HepG2 (cell line): Measurements from ENCODE around the gene TMEM86B. TPM values are rescaled to one million over a fixed set of nuclear protein-coding genes. Genes with fewer than 3 reads are reported as not detected.

Source experiments
- ATAC-seq: fragments of 200-7000 bp; cut with Tn5 transposase; 3 replicates; pipeline ENCODE4 v1.9.1; 2020; ENCODE audit warnings: mild to moderate bottlenecking, moderate library complexity
- BruUV-seq: library from RNA; stranded (reverse); fragments of 400-500 nt; replicated peaks from 2 replicates; lab custom pipeline; 2021; lab: Mats Ljungman, UMichigan
- CTCF ChIA-PET: fragments of 300-600 bp; formaldehyde crosslinking; extraction: SDS; loops from one replicate; lab custom pipeline; 2021; ENCODE audit warnings: low total read pairs, inconsistent platforms, low intra/inter-chr PET ratio; lab: Yijun Ruan, JAX
- POLR2A ChIA-PET: fragments of 350-600 bp; sonication (Branson Sonifier 250); formaldehyde crosslinking; loops from one replicate; lab custom pipeline; 2020; ENCODE audit warnings: antibody characterized with exemption, inconsistent platforms; lab: Yijun Ruan, JAX
- DNase-seq: peaks from one replicate; pipeline ENCODE4 v3.0.0-alpha.2; 2015; ENCODE audit warnings: low spot score
- FAIRE-seq: peaks from 3 replicates; lab custom pipeline; 2011; peaks lifted over from hg19 to GRCh38; lab: Jason Lieb, UNC
- H2AFZ ChIP-seq: one replicate; pipeline ENCODE4 v1.6.1; 2011; ENCODE audit warnings: low read length, inconsistent platforms
- H3K27ac ChIP-seq: fragments of 300-600 bp; 3 replicates; pipeline ENCODE4 v1.8.0; 2011; ENCODE audit warnings: mixed run types, mild to moderate bottlenecking, mixed read lengths, low read length, inconsistent platforms; ENCODE audit not compliant: insufficient read depth; ENCODE audit errors: extremely low read length
- H3K27me3 ChIP-seq, 2 experiments: fragments of 200-600 bp in 1 of 2; 2 replicates in 1 of 2; 3 replicates in 1 of 2; pipeline versions ENCODE4 v1.6.0 to v1.8.0; 2011; ENCODE audit warnings: low read length in 2 of 2, mild to moderate bottlenecking in 2 of 2, moderate library complexity in 2 of 2, inconsistent platforms in 1 of 2; ENCODE audit not compliant: insufficient read depth in 2 of 2, control insufficient read depth in 1 of 2
- H3K36me3 ChIP-seq, 2 experiments: fragments of 200-600 bp in 1 of 2; replicated peaks in 1 of 2; 2 replicates in 1 of 2; 3 replicates in 1 of 2; pipeline versions ENCODE4 v1.5.1 to v1.8.0; 2011; ENCODE audit warnings: low read length in 2 of 2, inconsistent platforms in 1 of 2; ENCODE audit not compliant: insufficient read depth in 2 of 2, control insufficient read depth in 1 of 2
- H3K4me1 ChIP-seq: 2 replicates; pipeline ENCODE4 v1.5.1; 2012; ENCODE audit warnings: low read length, inconsistent platforms; ENCODE audit not compliant: insufficient read depth
- H3K4me2 ChIP-seq: 2 replicates; pipeline ENCODE4 v1.6.0; 2011; ENCODE audit warnings: low read depth, low read length, inconsistent platforms
- H3K4me3 ChIP-seq, 3 experiments: fragments of 200-600 bp in 1 of 3; sonication (generic), shearing (Covaris generic) in 1 of 3; replicated peaks in 1 of 3; 2 replicates each; pipeline ENCODE4 v1.5.1; 2011 to 2016; ENCODE audit warnings: low read length in 3 of 3, inconsistent platforms in 2 of 3, low read depth in 2 of 3, mild to moderate bottlenecking in 2 of 3, control low read depth in 1 of 3, mixed read lengths in 1 of 3; ENCODE audit not compliant: insufficient read depth in 1 of 3
- H3K79me2 ChIP-seq: one replicate; pipeline ENCODE4 v1.6.1; 2011; ENCODE audit warnings: low read length, inconsistent platforms; ENCODE audit not compliant: insufficient read depth
- H3K9ac ChIP-seq: 2 replicates; pipeline ENCODE4 v1.6.0; 2011; ENCODE audit warnings: mild to moderate bottlenecking, low read depth, low read length, inconsistent platforms; ENCODE audit not compliant: insufficient read depth
- H3K9me3 ChIP-seq: 2 replicates; pipeline ENCODE4 v1.5.1; 2012; ENCODE audit warnings: mild to moderate bottlenecking, low read length
- H4K20me1 ChIP-seq: 2 replicates; pipeline ENCODE4 v1.6.0; 2011; ENCODE audit warnings: inconsistent platforms, mild to moderate bottlenecking, low read length, moderate library complexity; ENCODE audit not compliant: insufficient read depth
- MED8 ChIP-seq: sonication (generic); formaldehyde crosslinking; IDR thresholded peaks from 2 replicates; pipeline ENCODE4 v1.8.1; 2023; ENCODE audit warnings: mild to moderate bottlenecking, missing genetic modification reagents; ENCODE audit not compliant: insufficient replicate concordance
- POLR2A ChIP-seq, 2 experiments: IDR thresholded peaks; 2 replicates each; pipeline ENCODE4 v1.6.1; 2011; ENCODE audit warnings: low read depth in 2 of 2, low read length in 2 of 2, mild to moderate bottlenecking in 1 of 2, moderate library complexity in 1 of 2; ENCODE audit not compliant: insufficient read depth in 1 of 2
- POLR2AphosphoS5 ChIP-seq: IDR thresholded peaks from 2 replicates; pipeline ENCODE4 v1.6.1; 2012; ENCODE audit warnings: low read depth, low read length
- SOX13 ChIP-seq, 3 experiments: fragments of 450-650 bp in 1 of 3; sonication (generic) in 1 of 3; formaldehyde crosslinking in 1 of 3; IDR thresholded peaks in 2 of 3; conservative IDR thresholded peaks in 1 of 3; 2 replicates each; pipeline versions ENCODE4 v1.5.0 to v1.6.1; 2016 to 2020; ENCODE audit warnings: antibody characterized with exemption in 1 of 3, mild to moderate bottlenecking in 1 of 3, missing compliant biosample characterization in 1 of 3, missing genetic modification reagents in 1 of 3, moderate library complexity in 1 of 3
- ZNF3 ChIP-seq: IDR thresholded peaks from 2 replicates; pipeline ENCODE4 v1.7.0; 2017; ENCODE audit warnings: inconsistent platforms
- WGBS: methylation state at CpG from one replicate; pipeline ENCODE4 v1.1.6; 2017; ENCODE audit warnings: low lambda C conversion rate; 5-methylcytosine and 5-hydroxymethylcytosine counted together
- in situ Hi-C: cut with HindIII; loops from 2 replicates; pipeline ENCODE4 v1.10.0; 2017; ENCODE audit warnings: low pct_unique_long_range_greater_than_20kb; ENCODE audit not compliant: extremely low pct_ligation_motif_present
- intact Hi-C: fragments of 100-400 bp; cut with micrococcal nuclease; formaldehyde crosslinking; loops from one replicate; pipeline ENCODE4 v1.10.0; 2022; ENCODE audit not compliant: unreplicated experiment
- polyA plus RNA-seq, 8 experiments: library from polyadenylated mRNA; depleted of rRNA in 3 of 8; stranded (reverse) in 7 of 8; unstranded in 1 of 8; fragments of >200 nt; fragmentation: Illumina TruSeq in 4 of 8; extraction: Trizol in 4 of 8; gene quantifications; 2 replicates each; pipeline versions ENCODE4 v1.2.1 to v1.2.3, GENCODE V29; 2011 to 2016; ENCODE audit warnings: low read depth in 4 of 8, missing spikeins in 1 of 8, mixed read lengths in 1 of 8; ENCODE audit not compliant: insufficient read depth in 1 of 8
- total RNA-seq, 5 experiments: library from RNA; depleted of rRNA; stranded (reverse); fragments of >200 nt; fragmentation: Illumina TruSeq; extraction: Trizol; gene quantifications; 2 replicates each; pipeline ENCODE4 v1.2.3, GENCODE V29; 2016; ENCODE audit warnings: low read depth in 1 of 5

The TMEM86B gene
- total and polyA plus RNA-seq, 2 of the 13 experiments (the other 11 are each of a cell fraction or from before 2014, with no cell fraction given): 7.7 to 9.6 TPM

- Histone ChIP-seq H3K36me3 (peaks cover 10 to 21% of the 10 kb centered on the region in 2 experiments; a peak in 4 of 5 replicates), H3K4me1 (peaks cover 61% of the 10 kb centered on the region), H3K79me2 (peaks cover 4% of the 10 kb centered on the region), H3K27ac (peak overlapping the region; percentile 33), H3K4me3 (no peak overlapping the region), H4K20me1 (no peaks in the 10 kb centered on the region), H3K4me2 (no peak overlapping the region), H2AFZ (no peak overlapping the region), H3K9ac (no peak overlapping the region), H3K27me3 (no peaks in the 10 kb centered on the region), H3K9me3 (no peaks in the 10 kb centered on the region)
- FAIRE-seq: no peak
- 93% methylated on average over 8 of the region's 18 CpGs for WGBS
- BruUV-seq: no TSS peak
- no peak for TF ChIP-seq ZNF3 (CRISPR knock-in tag)
- peak; percentile 7; the same call in 1 of the 2 replicates for TF ChIP-seq POLR2AphosphoS5
- no peak for ATAC-seq
- in situ Hi-C loops (no loop called here), intact Hi-C loops (no loop called here)
- no peak for DNase-seq
- POLR2A ChIA-PET: interaction anchor here (2.3 kb wide), 1 partner anchor 33 kb away, joined by 12 read pairs; the partner anchor contains the start of gene PPP6R1
- CTCF ChIA-PET: no interaction called here
Measured at GRCh38 chr19:55226788-55227187, 1.8 kb downstream of the TMEM86B start.

DNA sequence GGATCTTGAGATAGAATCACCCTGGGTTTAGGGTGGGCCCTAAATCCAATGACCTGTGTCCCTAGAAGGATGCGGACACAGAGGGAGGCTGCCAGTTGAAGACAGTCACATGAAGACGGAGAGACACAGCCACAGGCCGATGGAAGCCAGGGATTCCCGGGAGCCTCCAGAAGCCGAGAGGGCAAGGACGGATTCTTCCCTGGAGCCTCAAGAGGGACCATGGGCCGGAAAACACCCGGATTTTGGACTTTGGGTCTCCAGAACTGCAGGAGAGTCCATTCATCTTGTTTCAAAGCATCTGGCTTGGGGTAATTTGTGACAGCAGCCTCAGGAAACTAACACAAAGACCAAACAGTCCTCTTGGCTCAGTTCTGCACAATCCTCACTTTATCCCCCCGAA, 2.3 kb downstream of the TMEM86B start:
- Histone ChIP-seq H3K4me2 (no peak overlapping the region), H3K27ac (peak overlapping the region; percentile 33), H2AFZ (no peak overlapping the region), H3K36me3 (peaks cover 8 to 16% of the 10 kb centered on the region in 2 experiments; a peak in 4 of 5 replicates), H3K79me2 (peaks cover 4% of the 10 kb centered on the region), H3K4me3 (no peak overlapping the region), H3K9ac (no peak overlapping the region), H4K20me1 (no peaks in the 10 kb centered on the region), H3K9me3 (no peaks in the 10 kb centered on the region), H3K27me3 (no peaks in the 10 kb centered on the region), H3K4me1 (peaks cover 60% of the 10 kb centered on the region)
- intact Hi-C loops: no loop called here
- in situ Hi-C loops: no loop called here
- DNase-seq: no peak
- TF ChIP-seq POLR2AphosphoS5 (0 out of 2 replicates have a peak, but pooled peaks have one; percentile 8), POLR2A (IDR thresholded peaks at IDR 0.05; ENCODE audit: insufficient read depth in 1 of 2, low read depth in 2 of 2, low read length in 2 of 2) (0 out of 4 replicates have a peak, but pooled peaks of 1 of the 2 experiments have one; percentile 1), SOX13 (IDR thresholded peaks at IDR 0.05) (no peak), SOX13 (CRISPR knock-in tag; conservative IDR thresholded peaks at IDR 0.05 in 1 of 2, IDR thresholded peaks at IDR 0.05 in 1 of 2) (no peak), MED8 (CRISPR knock-in tag) (no peak)
- WGBS: 92% methylated on average over 5 of the region's 9 CpGs
- no TSS peak for BruUV-seq
- CTCF ChIA-PET: no interaction called here
- no peak for FAIRE-seq
- POLR2A ChIA-PET: no interaction called here
- no peak for ATAC-seq
